Measurements from ENCODE around the gene MAP2.

- no peak for TF ChIP-seq CTCF (IDR thresholded peaks at IDR 0.05; ENCODE audit: low read depth, low read length)
- no peak for TF ChIP-seq MYC (IDR thresholded peaks at IDR 0.05; ENCODE audit: low read depth, low read length)
Measured at GRCh38 chr2:209395652-209396051, 28.2 kb upstream of the MAP2 start.
